ENCODE measurements around the gene GRIK4.

- no peak for TF ChIP-seq CTCF (IDR thresholded peaks at IDR 0.05)
- no peak for TF ChIP-seq POLR2A (IDR thresholded peaks at IDR 0.05)
Observed at GRCh38 chr11:120695939-120696338, 184.4 kb downstream of the GRIK4 start.
